Neuronal stem cell (in vitro differentiated cells): ENCODE results near the gene RC3H2.
"Not testable (repeated sequence)": the region's sequence is repeated elsewhere in the genome, so short reads cannot be mapped to it uniquely, and the experiment has no call there.

ENCODE experiments used
- DNase-seq: peaks from one replicate; pipeline ENCODE4 v3.0.0-alpha.2; 2013; ENCODE audit warnings: low spot score
- H2AFZ ChIP-seq: one replicate; pipeline ENCODE4 v1.6.1; 2013; ENCODE audit warnings: mild to moderate bottlenecking, low read length, inconsistent platforms
- H2AK5ac ChIP-seq: 2 replicates; pipeline ENCODE4 v1.6.1; 2013; ENCODE audit warnings: low read depth, mild to moderate bottlenecking, inconsistent platforms, low read length, moderate library complexity, mixed read lengths
- H2BK120ac ChIP-seq: 2 replicates; pipeline ENCODE4 v1.6.1; 2013; ENCODE audit warnings: low read depth, mild to moderate bottlenecking, inconsistent platforms, low read length, moderate library complexity, mixed read lengths
- H2BK12ac ChIP-seq: one replicate; pipeline ENCODE4 v1.6.1; 2013; ENCODE audit warnings: low read length, inconsistent platforms
- H2BK15ac ChIP-seq: 2 replicates; pipeline ENCODE4 v1.6.1; 2013; ENCODE audit warnings: mild to moderate bottlenecking, low read length, inconsistent platforms, mixed read lengths
- H2BK5ac ChIP-seq: one replicate; pipeline ENCODE4 v1.6.1; 2013; ENCODE audit warnings: inconsistent platforms, mild to moderate bottlenecking, low read length, moderate library complexity
- H3K14ac ChIP-seq: one replicate; pipeline ENCODE4 v1.6.1; 2013; ENCODE audit warnings: low read length, inconsistent platforms
- H3K18ac ChIP-seq: 2 replicates; pipeline ENCODE4 v1.6.1; 2013; ENCODE audit warnings: low read length, inconsistent platforms
- H3K23ac ChIP-seq: 2 replicates; pipeline ENCODE4 v1.6.1; 2013; ENCODE audit warnings: low read depth, mild to moderate bottlenecking, mixed read lengths, low read length, inconsistent platforms; ENCODE audit not compliant: poor library complexity
- H3K27ac ChIP-seq: replicated peaks from 3 replicates; pipeline ENCODE4 v1.5.1; 2013; ENCODE audit warnings: low read length, inconsistent platforms
- H3K27me3 ChIP-seq, 3 experiments: 2 replicates each; pipeline ENCODE4 v1.6.1; 2013; ENCODE audit warnings: low read length in 3 of 3, mild to moderate bottlenecking in 2 of 3, inconsistent platforms in 1 of 3, low read depth in 1 of 3, mixed read lengths in 1 of 3, moderate library complexity in 1 of 3; ENCODE audit not compliant: control insufficient read depth in 3 of 3, insufficient read depth in 3 of 3
- H3K36me3 ChIP-seq, 2 donors: replicated peaks in 1 of 2; 2 replicates each; pipeline ENCODE4 v1.6.1; 2013; ENCODE audit warnings: low read length in 2 of 2; ENCODE audit not compliant: control insufficient read depth in 2 of 2, insufficient read depth in 2 of 2
- H3K4ac ChIP-seq: 2 replicates; pipeline ENCODE4 v1.6.1; 2013; ENCODE audit warnings: inconsistent platforms, mild to moderate bottlenecking, low read length, moderate library complexity
- H3K4me1 ChIP-seq, 2 donors: 1 replicate in 1 of 2; 2 replicates in 1 of 2; pipeline ENCODE4 v1.6.1; 2013; ENCODE audit warnings: low read length in 2 of 2, low read depth in 1 of 2; ENCODE audit not compliant: control insufficient read depth in 2 of 2, insufficient read depth in 1 of 2
- H3K4me2 ChIP-seq: one replicate; pipeline ENCODE4 v1.6.1; 2013; ENCODE audit warnings: mild to moderate bottlenecking, low read length, inconsistent platforms; ENCODE audit not compliant: insufficient read depth, poor library complexity, severe bottlenecking
- H3K4me3 ChIP-seq, 2 donors: 2 replicates each; pipeline ENCODE4 v1.5.1; 2013; ENCODE audit warnings: low read length in 2 of 2, mild to moderate bottlenecking in 2 of 2, inconsistent platforms in 1 of 2, moderate library complexity in 1 of 2
- H3K79me1 ChIP-seq: one replicate; pipeline ENCODE4 v1.6.1; 2013; ENCODE audit warnings: low read depth, mild to moderate bottlenecking, inconsistent platforms, low read length, moderate library complexity
- H3K9ac ChIP-seq: one replicate; pipeline ENCODE4 v1.6.1; 2013; ENCODE audit warnings: mild to moderate bottlenecking, low read depth, low read length, inconsistent platforms; ENCODE audit not compliant: poor library complexity
- H3K9me3 ChIP-seq, 2 donors: replicated peaks in 1 of 2; 2 replicates each; pipeline versions ENCODE3 to v1.6.1; 2013; ENCODE audit warnings: low read length in 2 of 2, mild to moderate bottlenecking in 2 of 2, inconsistent platforms in 1 of 2, low read depth in 1 of 2, mixed read lengths in 1 of 2, moderate library complexity in 1 of 2; ENCODE audit not compliant: control insufficient read depth in 2 of 2, insufficient read depth in 1 of 2
- H4K8ac ChIP-seq: one replicate; pipeline ENCODE4 v1.6.1; 2013; ENCODE audit warnings: low read depth, mild to moderate bottlenecking, inconsistent platforms, low read length, moderate library complexity
- H4K91ac ChIP-seq: one replicate; pipeline ENCODE4 v1.6.1; 2013; ENCODE audit warnings: low read length, low read depth, mild to moderate bottlenecking, inconsistent platforms; ENCODE audit not compliant: poor library complexity
- WGBS, 2 donors: extraction: QIAGEN DNeasy Blood & Tissue Kit; methylation state at CpG; one replicate each; pipeline ENCODE4 v1.1.7; 2013; ENCODE audit warnings: missing lambda C conversion rate in 2 of 2, mixed read lengths in 1 of 2; ENCODE audit not compliant: insufficient read length in 2 of 2, insufficient replicate concordance in 1 of 2; ENCODE audit errors: extremely low coverage in 2 of 2; 5-methylcytosine and 5-hydroxymethylcytosine counted together

Gene RC3H2

DNA sequence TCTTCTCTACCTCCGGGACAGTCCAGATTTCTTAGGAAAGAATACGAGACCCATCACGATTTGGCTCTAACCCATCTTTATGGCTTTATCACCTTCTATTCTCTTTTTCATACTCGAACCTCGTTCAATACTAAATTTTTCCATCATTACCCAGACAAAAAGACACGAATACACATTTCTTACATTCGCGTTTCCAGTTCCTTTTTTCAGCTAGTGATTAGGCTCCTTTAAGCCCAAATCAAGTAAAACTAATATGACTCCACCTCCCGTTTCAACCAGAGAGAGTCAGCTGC, 7.5 kb upstream of the RC3H2 start:
- Histone ChIP-seq H3K4me1 (peaks cover 1 to 2% of the 10 kb centered on the region in 2 donors), H2AFZ (peak overlapping the region; percentile 90), H3K18ac (no peak overlapping the region), H3K79me1 (no peaks in the 10 kb centered on the region), H4K8ac (no peak overlapping the region), H3K9ac (peak overlapping the region; percentile 96), H2BK15ac (no peak overlapping the region), H2BK5ac (no peak overlapping the region), H3K27ac (peak overlapping the region; percentile 87), H3K23ac (no peak overlapping the region), H3K9me3 (no peaks in the 10 kb centered on the region), H2BK120ac (no peak overlapping the region), H3K27me3 (no peaks in the 10 kb centered on the region), H3K4me3 (peak overlapping the region; percentile 92 to 96), H3K36me3 (peaks cover 6 to 45% of the 10 kb centered on the region in 2 donors), H3K14ac (no peak overlapping the region), H4K91ac (no peak overlapping the region), H3K4ac (no peak overlapping the region), H3K4me2 (peak overlapping the region; percentile 59), H2BK12ac (no peak overlapping the region), H2AK5ac (no peak overlapping the region)
- WGBS, 2 donors = 100% methylated on average over 2 of the region's 9 CpGs; no CpG with 5 or more reads in 1 of the 2 donors
- DNase-seq = no peak

DNA sequence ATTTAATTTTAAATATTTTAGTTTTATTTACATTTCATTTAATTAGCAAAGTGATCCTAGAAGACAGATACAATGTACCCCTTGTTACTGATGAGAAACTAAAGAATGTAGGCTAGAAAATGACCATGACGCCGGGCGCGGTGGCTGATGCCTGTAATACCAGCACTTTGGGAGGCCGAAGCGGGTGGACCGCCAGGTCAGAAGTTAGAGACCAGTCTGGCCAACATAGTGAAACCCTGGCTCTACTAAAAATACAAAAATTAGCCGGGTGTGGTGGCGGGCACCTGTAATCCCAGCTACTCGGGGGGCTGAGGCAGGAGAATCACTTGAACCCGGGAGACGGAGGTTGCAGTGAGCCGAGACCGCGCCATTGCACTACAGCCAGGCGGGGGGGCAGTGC, 963 bp upstream of the RC3H2 start:
- H2AK5ac ChIP-seq, H4K91ac ChIP-seq, H3K4me2 ChIP-seq, H3K79me1 ChIP-seq, H3K14ac ChIP-seq, H3K27me3 ChIP-seq, H3K9me3 ChIP-seq, H3K4me1 ChIP-seq, H3K9ac ChIP-seq, H3K4ac ChIP-seq, H3K23ac ChIP-seq, DNase-seq, H2BK5ac ChIP-seq, H3K27ac ChIP-seq, H2BK12ac ChIP-seq, H2AFZ ChIP-seq, H2BK120ac ChIP-seq, H3K18ac ChIP-seq, H3K4me3 ChIP-seq, H4K8ac ChIP-seq, H2BK15ac ChIP-seq: not testable (repeated sequence)
- peaks cover 5 to 44% of the 10 kb centered on the region in 2 donors for H3K36me3 ChIP-seq
- no CpG with 5 or more reads among the region's 16 CpGs for WGBS, 2 donors

DNA sequence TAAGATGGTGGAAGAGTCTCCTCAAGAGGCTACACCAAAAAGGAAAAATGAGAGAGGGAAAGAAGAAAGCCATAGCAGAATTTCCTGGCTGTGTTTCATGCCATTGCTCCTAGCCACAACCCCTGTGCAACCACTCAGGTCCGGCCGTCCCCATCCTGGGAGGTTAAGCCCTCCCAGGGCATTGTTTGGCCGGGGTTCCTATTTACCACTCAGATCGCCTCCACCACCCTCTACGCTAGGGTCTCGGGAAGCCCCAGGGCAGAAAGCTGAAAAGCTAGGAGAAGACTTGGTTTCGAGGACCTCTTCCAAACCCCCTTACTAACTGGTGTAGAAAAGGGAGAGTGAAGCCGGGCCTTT, 715 bp downstream of the RC3H2 start:
- H2AFZ ChIP-seq = peak overlapping the region; percentile 85
- peak overlapping the region; percentile 71 for H3K4me2 ChIP-seq
- H3K4me1 ChIP-seq = peaks cover 0 to 9% of the 10 kb centered on the region in 2 donors
- no peaks in the 10 kb centered on the region for H3K27me3 ChIP-seq
- peak overlapping the region; percentile 100 for H3K23ac ChIP-seq
- H3K4ac ChIP-seq = no peak overlapping the region
- peak overlapping the region; percentile 99 for H3K18ac ChIP-seq
- no peak overlapping the region for H4K91ac ChIP-seq
- no peak overlapping the region for H2BK12ac ChIP-seq
- no CpG with 5 or more reads among the region's 8 CpGs for WGBS, 2 donors
- peak overlapping the region; percentile 92 for H3K9ac ChIP-seq
- peak overlapping the region; percentile 82 for H3K14ac ChIP-seq
- peaks cover 0 to 28% of the 10 kb centered on the region in 2 donors for H3K36me3 ChIP-seq
- H3K27ac ChIP-seq = peak overlapping the region; percentile 95
- peak overlapping the region; percentile 95 for H2BK5ac ChIP-seq
- peak overlapping the region; percentile 46 for H2AK5ac ChIP-seq
- H2BK15ac ChIP-seq = peak overlapping the region; percentile 94
- no peaks in the 10 kb centered on the region for H3K79me1 ChIP-seq
- no peak for DNase-seq
- H3K4me3 ChIP-seq = peak overlapping the region; percentile 66 to 90
- no peak overlapping the region for H4K8ac ChIP-seq
- no peak overlapping the region for H2BK120ac ChIP-seq
- no peaks in the 10 kb centered on the region for H3K9me3 ChIP-seq

DNA sequence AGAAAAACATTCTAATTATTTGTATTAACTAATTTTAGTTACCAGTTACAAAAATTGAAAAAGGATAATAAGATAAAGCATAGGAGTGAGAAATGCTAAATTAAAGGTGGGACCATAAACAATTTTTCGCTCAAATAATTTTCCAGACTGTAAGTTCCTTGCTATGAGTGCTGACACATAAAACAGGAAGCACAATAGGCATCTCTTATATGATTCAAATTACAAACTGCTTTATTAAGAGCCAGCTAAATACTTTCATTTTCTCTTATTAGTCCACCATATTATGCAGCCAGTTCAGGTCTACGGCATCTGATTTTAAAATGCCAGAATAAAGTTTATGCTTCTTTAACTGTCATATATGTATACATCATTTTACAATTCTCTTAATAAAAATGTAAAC, 4.4 kb downstream of the RC3H2 start:
- WGBS, 2 donors = no CpG with 5 or more reads among the region's 2 CpGs

More for the DNA sequence above, 4.4 kb downstream of the RC3H2 start:
- no peak overlapping the region for H3K23ac ChIP-seq
- peaks cover 4% of the 10 kb centered on the region for H3K79me1 ChIP-seq
- H2BK5ac ChIP-seq = no peak overlapping the region
- H2BK12ac ChIP-seq = no peak overlapping the region
- no peak overlapping the region for H2AFZ ChIP-seq
- no peak overlapping the region for H3K4ac ChIP-seq
- H4K91ac ChIP-seq = no peak overlapping the region
- no peak overlapping the region for H3K14ac ChIP-seq
- no peak overlapping the region for H2BK15ac ChIP-seq
- no peaks in the 10 kb centered on the region for H3K9me3 ChIP-seq
- no peaks in the 10 kb centered on the region for H3K27me3 ChIP-seq
- H3K4me1 ChIP-seq = peaks cover 0 to 9% of the 10 kb centered on the region in 2 donors
- H3K4me3 ChIP-seq = no peak overlapping the region
- H2AK5ac ChIP-seq = no peak overlapping the region
- no peak overlapping the region for H2BK120ac ChIP-seq
- DNase-seq = no peak
- H3K27ac ChIP-seq = no peak overlapping the region
- H3K18ac ChIP-seq = no peak overlapping the region
- peaks cover 4 to 40% of the 10 kb centered on the region in 2 donors for H3K36me3 ChIP-seq
- no peak overlapping the region for H4K8ac ChIP-seq
- H3K9ac ChIP-seq = no peak overlapping the region
- no peak overlapping the region for H3K4me2 ChIP-seq
